Astrocyte of the spinal cord (primary cell): ENCODE results near the gene ILDR1.

Experiments used
- DNase-seq: peaks from one replicate; pipeline ENCODE4 v3.0.0; 2011; ENCODE audit warnings: low read depth, low spot score
- H3K4me3 ChIP-seq: 2 replicates; pipeline ENCODE4 v1.5.1; 2011; ENCODE audit warnings: low read depth, mild to moderate bottlenecking, low read length, moderate library complexity
- CTCF ChIP-seq: IDR thresholded peaks from 2 replicates; pipeline ENCODE4 v1.5.1; 2012; ENCODE audit warnings: low read depth, mild to moderate bottlenecking, low read length, inconsistent platforms
- in situ Hi-C: cut with HindIII; loops from 2 replicates; pipeline ENCODE4 v1.10.0; 2017; ENCODE audit warnings: low sequenced_read_pairs

The ILDR1 gene

GRCh38 chr3:121961283-121961682, 60.8 kb downstream of the ILDR1 start:
- in situ Hi-C loops, result no loop called here
- no peak overlapping the region for H3K4me3 ChIP-seq
- DNase-seq, result no peak
- no peak for TF ChIP-seq CTCF

GRCh38 chr3:121958801-121959200, 63.2 kb downstream of the ILDR1 start:
- in situ Hi-C loops, result no loop called here
- DNase-seq, result no peak
- no peak overlapping the region for H3K4me3 ChIP-seq

GRCh38 chr3:121957674-121958415, 64.2 kb downstream of the ILDR1 start:
- no peak overlapping the region for H3K4me3 ChIP-seq
- no peak for DNase-seq
- in situ Hi-C loops, result no loop called here
- no peak for TF ChIP-seq CTCF

More at GRCh38 chr3:121958801-121959200, 63.2 kb downstream of the ILDR1 start:
- TF ChIP-seq CTCF, result no peak

GRCh38 chr3:121956363-121956762, 65.7 kb downstream of the ILDR1 start:
- DNase-seq, result no peak
- in situ Hi-C loops, result no loop called here
- TF ChIP-seq CTCF, result no peak
- no peak overlapping the region for H3K4me3 ChIP-seq

GRCh38 chr3:121951291-121951919, 70.6 kb downstream of the ILDR1 start:
- no peak for DNase-seq
- in situ Hi-C loops, result no loop called here
- no peak for TF ChIP-seq CTCF
- H3K4me3 ChIP-seq, result no peak overlapping the region

GRCh38 chr3:121948641-121949040, 73.4 kb downstream of the ILDR1 start:
- TF ChIP-seq CTCF, result no peak
- H3K4me3 ChIP-seq, result no peak overlapping the region
- no peak for DNase-seq
- in situ Hi-C loops, result no loop called here
